H54 (cell line): ENCODE measurements around the gene PARVA.
"Not testable (repeated sequence)": the region's sequence is repeated elsewhere in the genome, so short reads cannot be mapped to it uniquely, and the experiment has no call there.

ENCODE experiments used
- DNase-seq: peaks from one replicate; pipeline ENCODE4 v3.0.0; 2011; ENCODE audit warnings: low spot score, mixed read lengths; ENCODE audit not compliant: insufficient read length
- FAIRE-seq: peaks from 3 replicates; lab custom pipeline; 2011; peaks lifted over from hg19 to GRCh38; lab: Jason Lieb, UNC
- POLR2A ChIP-seq: IDR thresholded peaks from 2 replicates; pipeline ENCODE4 v1.6.1; 2011; ENCODE audit warnings: low read depth, mild to moderate bottlenecking, low read length

Gene PARVA

DNA sequence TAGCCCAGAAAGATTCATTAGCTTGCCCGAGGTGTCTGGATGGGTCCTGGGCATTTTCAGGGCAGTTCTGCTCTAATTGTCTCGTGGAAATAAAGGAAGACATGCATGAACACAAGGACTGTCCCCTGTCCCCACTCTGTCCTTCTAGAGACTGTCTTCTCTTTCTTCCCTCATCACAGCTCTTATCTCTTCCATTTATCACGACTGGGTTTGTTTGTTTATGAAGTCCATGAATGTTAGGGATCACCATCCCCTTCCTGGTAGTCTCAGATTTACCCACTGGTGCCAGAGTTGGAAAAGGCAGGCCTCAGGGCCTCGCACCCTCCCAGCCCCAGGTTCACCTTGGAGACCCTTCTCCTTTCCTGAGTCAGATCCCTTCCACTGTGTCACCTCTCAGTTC, 134.8 kb downstream of the PARVA start:
- DNase-seq = no peak
- FAIRE-seq = no peak
- TF ChIP-seq POLR2A = no peak

DNA sequence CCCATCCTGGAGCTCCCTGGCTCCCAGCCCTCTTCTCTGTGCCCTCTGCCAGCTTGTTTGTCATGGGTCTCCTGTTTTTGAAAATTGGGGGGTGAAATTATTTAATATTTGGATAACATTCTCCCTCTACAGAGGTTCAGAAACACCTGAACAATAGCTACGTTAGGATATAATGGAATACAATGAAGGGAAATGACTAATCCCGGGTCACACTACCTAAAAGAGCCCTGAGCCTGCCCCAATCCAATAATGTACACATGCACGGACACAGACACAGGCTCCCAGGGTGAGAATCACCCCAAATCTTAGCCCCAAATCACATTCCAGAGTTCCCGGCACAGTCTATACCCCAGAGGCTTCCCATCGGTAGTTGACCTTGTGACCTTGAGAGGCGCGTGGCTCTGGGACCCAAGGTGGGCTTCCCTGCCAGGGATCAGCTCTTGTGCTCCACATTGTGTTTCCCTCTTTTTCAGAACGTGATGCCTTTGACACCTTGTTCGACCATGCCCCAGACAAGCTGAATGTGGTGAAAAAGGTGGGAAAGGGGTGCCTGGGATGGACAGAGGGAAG, 135.5 kb downstream of the PARVA start:
- FAIRE-seq (no peak), DNase-seq (no peak)
- TF ChIP-seq POLR2A = no peak

DNA sequence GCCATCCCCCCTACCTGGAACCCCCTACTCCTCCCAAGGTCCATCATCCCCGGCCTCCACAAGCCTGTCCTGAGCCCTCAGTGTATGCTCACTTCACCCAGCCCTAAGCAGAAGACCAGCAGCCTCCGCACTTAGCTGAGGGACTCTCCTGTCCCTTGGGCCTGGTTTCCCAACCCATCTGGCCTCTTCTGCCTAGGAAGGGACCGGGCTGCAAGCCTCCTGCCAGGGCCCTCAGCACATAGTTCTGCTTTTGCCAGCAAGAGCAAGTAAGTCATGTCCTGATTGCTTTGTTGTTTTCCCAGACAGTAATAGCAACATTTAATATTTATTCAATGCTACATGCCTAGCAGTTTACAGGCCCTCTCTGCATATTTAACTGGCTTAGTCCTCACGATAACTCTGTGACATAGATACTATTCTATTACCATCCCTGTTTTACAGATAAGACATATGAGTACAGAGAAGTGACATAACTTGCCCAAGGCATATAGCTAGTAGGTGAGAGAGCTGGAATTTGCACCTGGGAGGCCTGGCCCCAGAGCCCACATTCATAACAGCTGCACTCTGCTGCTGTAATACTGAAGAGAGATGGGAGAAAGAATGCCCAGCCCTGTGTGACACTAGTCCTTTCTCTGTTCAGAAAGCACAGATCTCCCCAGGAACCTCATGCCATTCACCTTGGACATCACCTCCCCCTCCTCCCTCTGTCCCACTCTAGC, 139.2 kb downstream of the PARVA start:
- FAIRE-seq (no peak), DNase-seq (no peak)
- no peak for TF ChIP-seq POLR2A

DNA sequence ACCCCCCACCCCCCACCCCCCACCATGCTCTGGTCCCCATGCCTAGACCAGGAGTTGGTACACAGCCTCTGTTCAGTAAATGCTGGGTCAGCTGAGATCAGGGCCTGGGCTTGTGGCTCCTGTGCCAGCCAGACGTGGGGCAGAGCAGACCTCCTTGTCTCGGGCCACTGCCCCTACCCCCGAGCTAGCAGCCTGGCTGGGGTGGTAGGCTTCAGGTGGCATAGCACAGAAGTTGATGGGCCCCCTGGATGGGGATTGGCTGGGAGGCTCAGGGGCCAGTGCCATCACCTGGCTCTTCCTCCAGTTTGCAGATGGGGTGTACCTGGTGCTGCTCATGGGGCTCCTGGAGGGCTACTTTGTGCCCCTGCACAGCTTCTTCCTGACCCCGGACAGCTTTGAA, 139.9 kb downstream of the PARVA start:
- FAIRE-seq = no peak
- no peak for TF ChIP-seq POLR2A

DNA sequence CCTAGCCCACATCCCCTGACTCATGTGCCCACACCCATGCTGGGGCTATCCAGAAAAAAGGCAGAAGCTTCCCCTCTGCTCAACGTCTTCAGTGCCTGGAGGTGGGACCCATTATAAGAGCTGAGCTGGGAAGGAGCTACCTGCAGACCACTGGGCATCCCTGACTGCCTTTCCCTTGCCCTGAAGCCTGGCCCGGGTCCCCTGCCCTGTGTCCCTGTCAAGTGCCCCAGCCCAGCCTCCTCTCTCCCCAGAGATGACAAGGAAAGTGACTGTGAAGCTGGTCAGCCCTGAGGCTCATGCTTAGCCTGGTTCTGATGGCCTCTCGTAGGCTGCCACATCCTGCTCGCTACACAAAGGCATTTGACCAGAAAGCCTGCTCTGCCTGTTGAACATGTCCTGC, 140.4 kb downstream of the PARVA start:
- no peak for DNase-seq
- no peak for FAIRE-seq
- TF ChIP-seq POLR2A = no peak

More for the DNA sequence above, 139.9 kb downstream of the PARVA start:
- no peak for DNase-seq

DNA sequence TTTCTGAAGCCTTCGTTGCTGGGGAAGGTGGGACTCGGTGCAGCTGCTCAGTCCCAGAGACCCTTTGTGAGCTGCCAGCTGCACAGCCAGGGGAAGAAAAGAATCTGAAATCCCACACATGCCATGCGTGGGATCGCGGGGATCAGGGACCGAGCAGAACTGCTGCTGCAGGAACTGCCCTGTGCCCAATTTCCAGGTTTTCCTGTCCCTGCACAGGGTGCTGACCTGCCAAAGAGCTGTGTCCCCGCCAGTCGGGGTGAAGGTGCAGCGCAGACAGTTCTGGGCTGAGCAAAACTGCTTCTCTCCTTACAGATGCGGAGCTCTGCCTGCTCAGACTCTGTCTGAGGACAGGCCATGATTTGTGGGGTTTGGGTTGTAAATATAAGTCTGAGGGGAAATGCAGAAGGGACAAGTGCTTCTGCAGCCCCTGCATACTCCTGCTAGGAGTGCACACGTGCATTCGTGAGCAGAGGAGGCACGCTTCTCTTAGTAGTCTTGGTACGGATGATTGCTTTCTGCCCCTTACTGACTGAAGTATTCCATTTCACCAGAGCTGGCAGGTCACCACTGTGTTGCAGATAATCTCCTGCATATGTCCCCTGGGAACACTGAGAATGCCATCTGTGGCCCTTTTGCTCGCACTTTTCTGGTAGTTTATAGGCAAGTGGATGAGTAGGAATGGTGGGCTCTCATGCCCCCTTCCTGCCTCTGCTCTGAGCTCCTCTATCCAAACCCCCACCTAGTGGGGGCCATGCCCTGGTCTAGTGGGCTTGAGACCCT, 141.4 kb downstream of the PARVA start:
- DNase-seq = no peak
- TF ChIP-seq POLR2A = no peak
- no peak for FAIRE-seq

DNA sequence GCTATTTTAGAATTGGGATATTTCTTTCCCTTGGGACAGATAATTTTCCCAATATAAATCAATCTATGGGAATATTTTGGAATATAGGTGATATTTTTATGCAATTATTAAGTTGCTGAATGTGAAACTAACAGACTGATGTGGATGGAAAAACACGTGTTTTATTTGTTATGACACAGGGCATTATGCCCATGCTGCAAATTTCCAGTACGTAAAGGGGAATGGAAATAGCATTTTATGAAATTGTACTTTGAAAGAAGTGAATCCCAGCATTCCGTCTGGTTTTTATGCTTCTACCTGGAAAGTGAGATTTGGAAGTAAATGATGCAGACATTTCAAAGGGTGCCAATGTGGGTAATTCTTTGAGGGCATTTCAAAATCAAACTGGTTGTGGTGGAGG, 142.7 kb downstream of the PARVA start:
- no peak for TF ChIP-seq POLR2A
- no peak for FAIRE-seq
- no peak for DNase-seq

DNA sequence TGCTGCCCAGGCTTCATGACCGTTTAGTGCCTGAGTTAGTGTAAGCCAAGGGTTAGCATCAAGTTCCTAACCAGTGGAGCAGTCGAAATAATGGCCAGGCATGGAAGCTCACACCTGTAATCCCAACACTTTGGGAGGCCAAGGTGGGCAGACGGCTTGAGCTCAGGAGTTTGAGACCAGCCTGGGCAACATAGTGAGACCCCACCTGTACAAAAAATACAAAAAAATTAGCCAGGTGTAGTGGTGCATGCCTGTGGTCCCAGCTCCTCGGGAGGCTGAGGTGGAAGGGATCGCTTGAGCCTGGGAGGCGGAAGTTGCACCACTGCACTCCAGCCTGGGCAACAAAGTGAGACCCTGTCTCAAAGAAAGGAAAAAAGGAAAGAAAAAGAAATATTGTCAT, 143.2 kb downstream of the PARVA start:
- DNase-seq, FAIRE-seq: not testable (repeated sequence)

DNA sequence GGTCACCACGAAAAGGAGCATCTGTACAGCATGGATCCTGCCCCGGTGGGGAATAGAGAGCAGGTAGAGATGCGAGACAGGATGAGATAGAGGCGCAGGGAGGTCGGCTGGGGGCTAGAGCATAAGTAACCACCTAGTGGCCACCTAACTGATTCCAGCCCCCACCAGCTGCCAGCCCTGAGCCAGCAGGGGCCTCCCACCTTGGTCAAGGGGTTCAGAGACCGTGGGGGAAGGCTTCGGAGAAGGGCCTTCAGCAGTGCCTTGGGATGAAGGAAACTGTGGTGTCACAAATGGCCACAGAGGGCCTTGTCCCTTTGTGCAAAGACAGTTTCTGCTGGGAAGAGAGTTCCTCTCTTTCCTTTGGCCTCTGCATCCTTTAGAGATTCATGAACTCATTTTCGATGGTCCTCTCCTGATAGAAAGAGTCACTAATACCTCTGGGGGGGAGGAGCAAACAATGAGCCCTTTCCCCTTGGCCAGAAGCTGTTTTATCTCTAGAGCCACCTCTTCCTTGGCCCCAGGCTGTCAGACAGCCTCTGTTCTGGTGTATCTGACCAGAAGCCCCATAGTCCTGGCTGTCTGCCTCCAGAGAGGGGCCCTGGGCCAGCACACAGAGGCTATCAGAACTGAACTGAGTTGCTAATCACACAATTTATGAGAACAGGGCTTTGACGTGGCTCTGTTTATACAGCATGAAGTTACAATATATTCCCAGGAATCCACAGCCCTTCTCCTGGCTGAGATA, 146.0 kb downstream of the PARVA start:
- no peak for TF ChIP-seq POLR2A
- no peak for FAIRE-seq
- no peak for DNase-seq

DNA sequence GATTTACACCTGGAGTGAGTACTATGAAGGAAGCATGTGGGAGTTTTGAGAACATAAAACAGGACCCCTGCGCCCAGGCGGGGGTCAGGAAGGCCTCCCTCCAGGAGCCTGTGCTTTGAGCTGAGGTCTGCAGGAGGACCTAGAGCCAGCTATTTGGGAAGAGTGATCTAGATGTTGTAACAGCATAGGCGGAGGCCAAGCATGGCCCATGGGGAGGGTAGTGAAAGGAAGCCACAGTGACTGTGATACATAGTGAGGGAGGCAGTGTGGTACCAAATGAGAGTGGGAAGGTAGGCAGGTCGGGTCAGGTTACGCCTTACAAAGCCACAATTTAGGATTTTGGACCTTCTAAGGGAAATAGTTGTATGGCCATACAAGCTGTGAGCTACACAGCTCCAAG, 147.5 kb downstream of the PARVA start:
- TF ChIP-seq POLR2A = no peak
- FAIRE-seq (no peak), DNase-seq (no peak)

DNA sequence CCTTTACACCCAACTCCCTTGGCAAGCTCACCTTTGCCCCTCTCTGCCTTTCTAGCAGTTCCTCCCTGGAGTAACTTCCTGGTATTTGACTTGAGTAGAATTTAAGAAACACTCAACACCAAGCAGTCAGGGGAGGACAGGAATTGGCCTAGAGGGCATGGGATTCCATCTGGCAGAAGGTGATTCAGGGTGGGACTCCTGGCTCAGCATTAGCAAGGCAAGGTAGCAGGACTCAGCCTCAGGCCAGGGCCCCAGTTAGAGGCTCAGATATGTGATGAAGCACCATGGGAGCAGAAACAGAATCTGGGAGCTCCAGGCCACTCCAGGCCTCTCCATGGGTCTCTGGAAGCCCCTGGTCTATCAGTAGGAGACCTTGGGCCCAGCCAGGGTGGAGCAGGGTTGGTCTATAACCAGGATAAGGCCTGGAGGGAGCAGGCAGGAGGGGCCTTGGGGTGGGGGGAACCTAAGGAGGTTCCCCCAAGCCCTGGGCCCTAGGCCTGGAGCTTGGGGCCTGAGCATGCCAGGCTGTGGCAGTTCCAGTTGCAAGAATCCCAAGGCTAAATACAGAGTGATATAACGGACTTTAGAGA, 148.2 kb downstream of the PARVA start:
- TF ChIP-seq POLR2A = no peak
- DNase-seq (no peak), FAIRE-seq (no peak)

DNA sequence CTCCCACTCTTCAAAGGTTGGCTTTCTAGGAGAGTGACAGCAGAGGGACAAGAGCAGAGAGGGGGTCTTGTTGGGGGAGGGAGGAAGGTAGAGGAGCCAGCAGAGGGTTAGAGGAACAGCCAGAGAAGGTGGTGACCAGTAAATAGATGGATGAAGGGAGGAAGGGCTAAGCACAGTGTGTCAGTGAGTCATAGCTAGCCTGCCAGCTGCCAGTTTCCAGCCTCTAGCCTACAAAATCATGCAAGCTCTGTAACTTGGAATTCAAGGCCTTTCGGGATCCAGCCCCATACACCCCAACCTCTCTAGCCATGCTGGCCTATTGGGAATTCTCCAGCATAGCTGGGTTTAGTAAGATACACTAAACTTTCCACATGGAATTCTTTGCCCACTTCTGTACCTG, 149.4 kb downstream of the PARVA start:
- DNase-seq (peak; percentile 47), FAIRE-seq (peak; percentile 81)
- no peak for TF ChIP-seq POLR2A

DNA sequence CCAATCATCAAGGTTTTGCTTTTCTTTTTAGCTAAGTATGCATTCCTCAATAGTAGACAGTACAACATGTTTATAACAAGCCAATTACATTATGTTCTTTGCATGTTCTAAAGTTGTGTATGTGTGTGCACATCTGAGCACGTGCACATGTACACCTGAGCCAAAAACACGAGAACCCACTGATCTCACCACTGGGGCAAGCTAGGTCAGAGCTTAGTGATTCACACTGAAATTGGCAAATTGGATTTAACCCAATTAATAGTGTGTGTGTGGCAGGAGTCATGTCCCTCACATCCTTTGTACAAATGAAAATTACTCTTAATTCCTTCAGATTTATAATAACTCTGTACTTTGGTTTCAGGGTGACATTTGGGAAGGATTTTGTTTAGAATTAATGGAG, 151.1 kb downstream of the PARVA start:
- FAIRE-seq (no peak), DNase-seq (no peak)
- TF ChIP-seq POLR2A = no peak
